HEK293T (cell line): ENCODE measurements around the gene MYDGF.

Experiments used
- BHLHE40 ChIP-seq: fragments of 450-650 bp; IDR thresholded peaks from 2 replicates; pipeline ENCODE4 v1.6.1; 2016; ENCODE audit warnings: mild to moderate bottlenecking, moderate library complexity, borderline replicate concordance
- CTBP1 ChIP-seq: fragments of 450-650 bp; IDR thresholded peaks from 2 replicates; pipeline ENCODE4 v1.6.1; 2016; ENCODE audit warnings: borderline replicate concordance
- ELF4 ChIP-seq: fragments of 450-650 bp; IDR thresholded peaks from 2 replicates; pipeline ENCODE4 v1.6.1; 2017; ENCODE audit warnings: antibody characterized with exemption
- FOXA1 ChIP-seq: fragments of 450-650 bp; IDR thresholded peaks from 2 replicates; pipeline ENCODE4 v1.6.1; 2016; ENCODE audit warnings: mild to moderate bottlenecking
- FOXK2 ChIP-seq: fragments of 450-650 bp; IDR thresholded peaks from 2 replicates; pipeline ENCODE4 v1.6.1; 2016; ENCODE audit warnings: mild to moderate bottlenecking
- FOXM1 ChIP-seq: fragments of 450-650 bp; IDR thresholded peaks from 2 replicates; pipeline ENCODE4 v1.6.1; 2017; ENCODE audit warnings: mild to moderate bottlenecking, borderline replicate concordance
- HDGF ChIP-seq: fragments of 450-650 bp; IDR thresholded peaks from 2 replicates; pipeline ENCODE4 v1.6.1; 2017; ENCODE audit warnings: antibody characterized with exemption, borderline replicate concordance
- NFRKB ChIP-seq: fragments of 450-650 bp; IDR thresholded peaks from 2 replicates; pipeline ENCODE4 v1.6.1; 2016; ENCODE audit warnings: mild to moderate bottlenecking, moderate library complexity
- PKNOX1 ChIP-seq: fragments of 450-650 bp; IDR thresholded peaks from 2 replicates; pipeline ENCODE4 v1.6.1; 2016
- SP1 ChIP-seq: fragments of 450-650 bp; IDR thresholded peaks from 2 replicates; pipeline ENCODE4 v1.6.1; 2017
- SUZ12 ChIP-seq: fragments of 450-650 bp; IDR thresholded peaks from 2 replicates; pipeline ENCODE4 v1.6.1; 2016; ENCODE audit warnings: mild to moderate bottlenecking

DNA sequence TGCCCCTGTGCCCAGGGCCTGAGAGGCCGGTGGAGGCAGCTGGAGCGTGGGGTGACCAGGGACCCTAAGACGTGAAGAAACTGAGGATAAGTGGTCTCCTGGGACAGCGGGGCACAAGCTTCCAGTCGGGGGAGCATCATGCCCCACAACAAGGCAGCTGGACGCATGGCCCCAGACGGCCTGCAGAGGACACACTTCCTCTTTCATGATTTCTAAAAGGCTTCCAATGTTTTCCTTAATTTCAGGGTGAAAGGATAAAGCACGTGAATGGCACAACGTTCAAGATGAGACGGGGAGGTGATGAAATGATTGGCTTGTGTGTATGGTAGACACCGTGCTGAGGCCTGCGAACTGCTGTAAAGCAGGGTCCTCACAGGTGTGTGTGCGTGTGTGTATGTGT lies 20.2 kb upstream of the MYDGF start:
- TF ChIP-seq PKNOX1 (no peak), HDGF (no peak), FOXA1 (no peak), NFRKB (no peak), CTBP1 (no peak), ELF4 (no peak), SUZ12 (no peak), SP1 (no peak), FOXM1 (no peak), BHLHE40 (no peak), FOXK2 (no peak)
